Esophagus squamous epithelium (tissue), 5 donors: Measurements from ENCODE around the gene RNF220. TPM values are rescaled to one million over a fixed set of nuclear protein-coding genes. Genes with fewer than 3 reads are reported as not detected.

Experiments used
- DNase-seq: peaks from one replicate; lab custom pipeline; 2025; lab: John Stamatoyannopoulos, UW
- H3K27ac ChIP-seq, 4 donors: fragments of 200-600 bp; sonication (generic); one replicate each; pipeline ENCODE4 v1.5.1; 2016 to 2019; ENCODE audit warnings: mild to moderate bottlenecking in 1 of 4
- H3K27me3 ChIP-seq, 4 donors: fragments of 200-600 bp; sonication (generic); 1 replicate in 3 of 4; 2 replicates in 1 of 4; pipeline versions ENCODE4 v1.5.1 to v1.6.0; 2017 to 2021; ENCODE audit warnings: antibody characterized with exemption in 1 of 4
- H3K36me3 ChIP-seq, 3 donors: fragments of 200-600 bp; sonication (generic); one replicate each; pipeline ENCODE4 v1.5.1; 2016 to 2019
- H3K4me1 ChIP-seq, 3 donors: fragments of 200-600 bp; sonication (generic); one replicate each; pipeline ENCODE4 v1.5.1; 2017 to 2019
- H3K4me3 ChIP-seq, 4 donors: fragments of 200-600 bp; sonication (generic); 1 replicate in 3 of 4; 2 replicates in 1 of 4; pipeline ENCODE4 v1.5.1; 2016 to 2019; ENCODE audit warnings: mild to moderate bottlenecking in 2 of 4, moderate library complexity in 1 of 4
- H3K9me3 ChIP-seq, 3 donors: fragments of 200-600 bp; sonication (generic); one replicate each; pipeline ENCODE4 v1.5.1; 2016 to 2019
- CTCF ChIP-seq, 6 experiments: fragments of 450-650 bp in 4 of 6; fragments of 200-600 bp in 2 of 6; sonication (generic) in 2 of 6; IDR thresholded peaks; one replicate each; pipeline ENCODE4 v1.5.1; 2016 to 2019; ENCODE audit warnings: antibody characterized with exemption in 6 of 6, mild to moderate bottlenecking in 4 of 6, moderate library complexity in 4 of 6
- POLR2A ChIP-seq, 4 donors: fragments of 450-650 bp; IDR thresholded peaks; one replicate each; pipeline ENCODE4 v1.6.1; 2017; ENCODE audit warnings: antibody characterized with exemption in 4 of 4, mild to moderate bottlenecking in 4 of 4, moderate library complexity in 3 of 4
- WGBS, 2 donors: methylation state at CpG; one replicate each; pipeline ENCODE4 v1.1.5; 2018; 5-methylcytosine and 5-hydroxymethylcytosine counted together
- intact Hi-C: fragments of 100-400 bp; cut with DNase I; formaldehyde crosslinking; loops from one replicate; pipeline ENCODE4 v1.15.0; 2022
- total RNA-seq, 4 donors: library from RNA; depleted of rRNA; stranded (reverse); fragments of >200 nt; gene quantifications; one replicate each; pipeline ENCODE4 v1.1.0, GENCODE V29; 2016
- donor health status: DM: yes; HTN: yes; CAD: no.

Gene RNF220
- total RNA-seq, 4 donors from 2014 or later, result 44.8 to 111 (median 60.3) TPM

- H3K27me3 ChIP-seq, result peaks cover 0 to 79% (median 0%) of the 10 kb centered on the region in 4 donors
- intact Hi-C loops, result no loop called here
- H3K4me1 ChIP-seq, result no peaks in the 10 kb centered on the region
- no peaks in the 10 kb centered on the region for H3K36me3 ChIP-seq
- WGBS, 2 donors, result 66 to 85% methylated on average over 3 of the region's 3 CpGs
- H3K9me3 ChIP-seq, result no peaks in the 10 kb centered on the region
- TF ChIP-seq CTCF (IDR thresholded peaks at IDR 0.05) (no peak), POLR2A (IDR thresholded peaks at IDR 0.05) (no peak)
- H3K27ac ChIP-seq, result no peak overlapping the region
- no peak overlapping the region for H3K4me3 ChIP-seq
- DNase-seq, result no peak
Measured at GRCh38 chr1:44604157-44604955, 199.3 kb downstream of the RNF220 start.

- no peak for DNase-seq
- H3K4me1 ChIP-seq, result no peaks in the 10 kb centered on the region
- no peak for TF ChIP-seq POLR2A (IDR thresholded peaks at IDR 0.05)
- no peak for TF ChIP-seq CTCF (IDR thresholded peaks at IDR 0.05)
- intact Hi-C loops, result no loop called here
- H3K36me3 ChIP-seq, result no peaks in the 10 kb centered on the region
- WGBS, 2 donors, result 41 to 66% methylated on average over 11 to 12 of the region's 12 CpGs
- peaks cover 0 to 76% (median 0%) of the 10 kb centered on the region in 4 donors for H3K27me3 ChIP-seq
- H3K4me3 ChIP-seq, result no peak overlapping the region
- no peak overlapping the region for H3K27ac ChIP-seq
- H3K9me3 ChIP-seq, result no peaks in the 10 kb centered on the region
Measured at GRCh38 chr1:44605914-44606615, 201.0 kb downstream of the RNF220 start.

- TF ChIP-seq CTCF (IDR thresholded peaks at IDR 0.05) (no peak), POLR2A (IDR thresholded peaks at IDR 0.05) (no peak)
- Histone ChIP-seq H3K27me3 (peaks cover 0 to 68% (median 0%) of the 10 kb centered on the region in 4 donors), H3K36me3 (no peaks in the 10 kb centered on the region), H3K4me1 (no peaks in the 10 kb centered on the region), H3K4me3 (no peak overlapping the region), H3K27ac (no peak overlapping the region), H3K9me3 (no peaks in the 10 kb centered on the region)
- intact Hi-C loops, result no loop called here
- DNase-seq, result no peak
- WGBS, 2 donors, result 79 to 84% methylated on average over 8 of the region's 8 CpGs
Measured at GRCh38 chr1:44606701-44607281, 201.7 kb downstream of the RNF220 start.

GRCh38 chr1:44608141-44608540, 203.1 kb downstream of the RNF220 start:
- intact Hi-C loops, result no loop called here
- H3K27ac ChIP-seq, result no peak overlapping the region
- TF ChIP-seq POLR2A (IDR thresholded peaks at IDR 0.05) (no peak), CTCF (IDR thresholded peaks at IDR 0.05) (peak in 2 of 6 experiments; percentile 9 to 15)
- 68 to 82% methylated on average over 6 of the region's 6 CpGs for WGBS, 2 donors
- no peak overlapping the region for H3K4me3 ChIP-seq
- H3K9me3 ChIP-seq, result no peaks in the 10 kb centered on the region
- DNase-seq, result no peak
- no peaks in the 10 kb centered on the region for H3K36me3 ChIP-seq
- H3K4me1 ChIP-seq, result no peaks in the 10 kb centered on the region
- H3K27me3 ChIP-seq, result peaks cover 0 to 55% (median 0%) of the 10 kb centered on the region in 4 donors

GRCh38 chr1:44609412-44609767, 204.3 kb downstream of the RNF220 start:
- DNase-seq, result no peak
- TF ChIP-seq CTCF (IDR thresholded peaks at IDR 0.05) (peak in 3 of 6 experiments; percentile 29 to 39 (median 34)), POLR2A (IDR thresholded peaks at IDR 0.05) (no peak)
- peaks cover 0 to 44% (median 0%) of the 10 kb centered on the region in 4 donors for H3K27me3 ChIP-seq
- H3K27ac ChIP-seq, result no peak overlapping the region
- H3K36me3 ChIP-seq, result no peaks in the 10 kb centered on the region
- intact Hi-C loops, result no loop called here
- no peaks in the 10 kb centered on the region for H3K9me3 ChIP-seq
- H3K4me3 ChIP-seq, result no peak overlapping the region
- 57 to 63% methylated on average over 7 to 8 of the region's 10 CpGs for whole genome bisulfite sequencing, 2 donors
- H3K4me1 ChIP-seq, result no peaks in the 10 kb centered on the region
